Measurements from ENCODE around the gene PXMP2. TPM values are rescaled to one million over a fixed set of nuclear protein-coding genes. Genes with fewer than 3 reads are reported as not detected.

PXMP2 gene
- total RNA-seq: 24.4 and 24.6 TPM in 2 replicates

- H3K36me3 Mint-ChIP-seq (ENCODE audit: low read depth): peaks cover 22% of the 10 kb centered on the region
- H3K27me3 Mint-ChIP-seq: no peaks in the 10 kb centered on the region
- DNase-seq: peak; percentile 98
- H3K9me3 Mint-ChIP-seq: no peaks in the 10 kb centered on the region
- H3K27ac Mint-ChIP-seq: peak within 1 kb of the TSS; percentile 88
- H3K4me1 Mint-ChIP-seq: peaks cover 27% of the 10 kb centered on the region
- intact Hi-C loops (cut with micrococcal nuclease): loop anchor here (1.0 to 2.0 kb wide), 3 partner anchors 23 to 141 kb away; partner anchors contain the start of genes GOLGA3 and PGAM5
- peak within 1 kb of the TSS; percentile 85 for H3K4me3 Mint-ChIP-seq
Measured at GRCh38 chr12:132687211-132688164, at the start of gene PXMP2, which contains the start of gene POLE. Gene PXMP2 (plus strand): TSS chr12:132687587. CDS start chr12:132687671, 84 bp downstream. Gene POLE (minus strand): TSS chr12:132687342. CDS start chr12:132687315, 27 bp downstream.

- no peak overlapping the region for H3K27ac Mint-ChIP-seq
Measured at GRCh38 chr12:132637811-132638210, 49.6 kb upstream of the PXMP2 start.

GRCh38 chr12:132638541-132639408 lies 48.6 kb upstream of the PXMP2 start:
- peaks cover 57% of the 10 kb centered on the region for H3K36me3 Mint-ChIP-seq (ENCODE audit: low read depth)
- no peaks in the 10 kb centered on the region for H3K27me3 Mint-ChIP-seq
- DNase-seq: peak; percentile 69
- H3K27ac Mint-ChIP-seq: no peak overlapping the region
- H3K4me1 Mint-ChIP-seq: peaks cover 6% of the 10 kb centered on the region
- intact Hi-C loops (cut with micrococcal nuclease): no loop called here
- no peak overlapping the region for H3K4me3 Mint-ChIP-seq
- H3K9me3 Mint-ChIP-seq: no peaks in the 10 kb centered on the region

More at GRCh38 chr12:132637811-132638210, 49.6 kb upstream of the PXMP2 start:
- Mint-ChIP-seq H3K27me3 (no peaks in the 10 kb centered on the region), H3K9me3 (no peaks in the 10 kb centered on the region), H3K4me3 (no peak overlapping the region), H3K36me3 (ENCODE audit: low read depth) (peaks cover 64% of the 10 kb centered on the region), H3K4me1 (peaks cover 6% of the 10 kb centered on the region)
- DNase-seq: no peak
- intact Hi-C loops (cut with micrococcal nuclease): no loop called here

- H3K4me3 Mint-ChIP-seq: no peak overlapping the region
- H3K36me3 Mint-ChIP-seq (ENCODE audit: low read depth): peaks cover 53% of the 10 kb centered on the region
- no peak overlapping the region for H3K27ac Mint-ChIP-seq
- no peak for DNase-seq
- intact Hi-C loops (cut with micrococcal nuclease): no loop called here
- no peaks in the 10 kb centered on the region for H3K9me3 Mint-ChIP-seq
- peaks cover 6% of the 10 kb centered on the region for H3K4me1 Mint-ChIP-seq
- H3K27me3 Mint-ChIP-seq: no peaks in the 10 kb centered on the region
Measured at GRCh38 chr12:132639956-132640520, 47.3 kb upstream of the PXMP2 start.

- H3K4me1 Mint-ChIP-seq: peaks cover 6% of the 10 kb centered on the region
Measured at GRCh38 chr12:132640936-132641335, 46.5 kb upstream of the PXMP2 start.

DNA sequence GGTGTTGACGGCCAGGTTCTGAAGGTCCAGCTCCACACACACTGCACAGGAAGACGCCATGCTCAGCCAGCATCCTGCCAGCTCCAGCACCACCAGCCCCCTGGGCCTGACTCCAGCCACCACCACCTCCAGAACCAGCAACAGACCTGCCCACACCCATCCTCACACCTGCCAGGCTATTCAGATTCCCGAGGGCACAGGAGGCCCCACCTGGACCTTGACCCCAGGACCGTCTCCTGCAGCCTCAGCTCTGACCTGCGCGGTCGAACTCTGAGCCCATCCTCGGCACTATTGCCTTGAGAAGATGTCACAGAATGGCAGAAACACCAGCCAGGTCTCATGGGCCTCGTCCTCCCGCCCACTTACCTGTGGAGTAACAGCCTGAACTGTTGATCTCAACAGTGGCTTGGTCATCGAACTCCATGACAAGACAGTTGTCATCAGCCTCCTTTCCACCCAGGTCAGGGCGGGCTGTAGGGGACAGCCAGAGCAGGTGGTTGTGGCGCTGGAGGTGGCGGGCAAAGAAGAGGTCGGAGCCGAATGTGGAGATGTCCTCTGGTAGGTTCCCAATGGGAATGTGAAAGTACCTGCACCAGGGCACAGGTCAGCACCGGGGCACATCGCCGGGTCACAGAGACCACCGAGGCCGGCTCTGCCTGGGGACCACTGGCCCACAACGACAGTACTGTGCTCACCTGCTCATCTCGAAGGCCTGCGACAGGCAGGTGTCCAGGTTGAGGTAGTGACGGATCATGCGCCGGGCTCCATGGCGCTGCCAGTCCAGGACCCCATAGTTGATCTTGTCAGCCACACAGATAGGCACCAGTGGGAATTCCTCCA lies 45.4 kb upstream of the PXMP2 start:
- intact Hi-C loops (cut with micrococcal nuclease): no loop called here
- no peak for DNase-seq
- H3K4me3 Mint-ChIP-seq: no peak overlapping the region
- no peaks in the 10 kb centered on the region for H3K27me3 Mint-ChIP-seq
- H3K36me3 Mint-ChIP-seq (ENCODE audit: low read depth): peaks cover 50% of the 10 kb centered on the region
- no peak overlapping the region for H3K27ac Mint-ChIP-seq
- no peaks in the 10 kb centered on the region for H3K9me3 Mint-ChIP-seq
- peaks cover 6% of the 10 kb centered on the region for H3K4me1 Mint-ChIP-seq

More at GRCh38 chr12:132640936-132641335, 46.5 kb upstream of the PXMP2 start:
- no peak overlapping the region for H3K27ac Mint-ChIP-seq
- no peaks in the 10 kb centered on the region for H3K27me3 Mint-ChIP-seq
- no peak for DNase-seq
- H3K4me3 Mint-ChIP-seq: no peak overlapping the region
- H3K9me3 Mint-ChIP-seq: no peaks in the 10 kb centered on the region
- H3K36me3 Mint-ChIP-seq (ENCODE audit: low read depth): peaks cover 48% of the 10 kb centered on the region
- intact Hi-C loops (cut with micrococcal nuclease): no loop called here

DNA sequence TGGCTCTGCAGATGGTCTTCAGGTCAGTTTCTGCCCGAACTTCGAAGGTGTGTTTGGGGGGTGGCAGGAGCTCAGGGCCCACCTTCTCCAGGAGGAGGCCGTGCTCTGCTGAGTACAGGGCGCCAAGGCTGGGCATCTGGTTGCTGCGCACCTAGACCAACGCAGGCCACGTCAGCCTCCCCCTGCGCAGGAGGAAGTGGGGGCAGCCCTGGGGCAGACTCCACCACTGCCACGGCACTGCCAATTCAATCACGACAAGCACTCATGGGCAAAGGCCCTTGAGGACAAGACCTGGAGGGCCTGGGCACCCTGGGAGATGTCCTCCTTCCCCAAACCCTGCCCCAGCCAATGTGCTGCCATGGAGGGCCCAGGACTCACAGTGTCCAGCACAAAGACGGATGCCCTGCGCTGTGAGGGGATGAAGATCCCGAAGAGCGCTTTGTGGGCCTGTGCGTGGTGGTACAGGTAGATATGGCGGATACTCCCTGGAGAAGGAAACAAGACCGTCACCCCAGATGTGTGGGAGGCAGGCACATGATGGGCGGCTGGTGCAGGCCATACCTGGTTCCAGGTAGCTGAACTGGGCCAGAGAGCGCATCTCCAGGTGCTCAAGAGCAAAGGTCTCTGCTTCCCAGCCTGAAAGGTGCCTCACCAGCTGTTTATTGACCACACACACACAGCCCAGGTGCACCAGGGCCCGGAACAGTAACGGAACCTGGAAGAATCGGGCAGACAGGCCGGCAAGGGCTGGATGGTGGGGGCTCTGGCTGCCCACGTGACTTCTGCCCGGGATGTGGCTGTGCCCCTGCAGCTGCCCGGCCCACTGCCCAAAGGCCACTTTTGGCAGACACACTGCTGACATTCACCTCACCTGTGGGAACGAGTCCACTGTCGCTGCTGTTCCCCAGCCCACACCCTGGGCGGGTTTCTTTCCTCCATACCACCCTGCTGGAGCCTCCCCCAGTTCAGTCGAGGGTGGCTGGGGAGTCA lies 44.2 kb upstream of the PXMP2 start:
- Mint-ChIP-seq H3K4me3 (no peak overlapping the region), H3K27me3 (no peaks in the 10 kb centered on the region), H3K27ac (no peak overlapping the region), H3K9me3 (no peaks in the 10 kb centered on the region), H3K4me1 (peaks cover 1% of the 10 kb centered on the region), H3K36me3 (ENCODE audit: low read depth) (peaks cover 49% of the 10 kb centered on the region)
- intact Hi-C loops (cut with micrococcal nuclease): no loop called here
- no peak for DNase-seq

GRCh38 chr12:132646850-132647249 lies 40.5 kb upstream of the PXMP2 start:
- Mint-ChIP-seq H3K4me1 (peaks cover 1% of the 10 kb centered on the region), H3K4me3 (no peak overlapping the region), H3K27me3 (no peaks in the 10 kb centered on the region), H3K9me3 (no peaks in the 10 kb centered on the region), H3K36me3 (ENCODE audit: low read depth) (peaks cover 55% of the 10 kb centered on the region), H3K27ac (no peak overlapping the region)
- no peak for DNase-seq
- intact Hi-C loops (cut with micrococcal nuclease): no loop called here

DNA sequence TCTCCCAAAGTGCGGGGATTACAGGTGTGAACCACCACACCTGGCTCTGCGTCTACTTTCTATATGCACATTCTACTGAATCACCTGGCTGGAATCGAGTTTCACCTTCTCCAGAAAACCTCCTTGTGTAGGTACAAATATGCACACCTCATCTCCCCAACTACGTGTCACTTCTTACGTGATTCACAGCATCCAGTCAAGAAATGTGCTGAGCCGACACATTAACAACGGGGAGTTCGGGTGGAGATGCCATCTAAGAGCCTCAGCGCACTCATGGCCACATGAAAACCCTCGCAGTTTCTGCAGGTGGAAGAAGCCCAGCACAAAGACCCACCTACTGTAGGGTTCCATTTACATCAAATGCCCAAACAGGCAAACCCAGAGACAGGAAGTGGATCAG lies 39.5 kb upstream of the PXMP2 start:
- H3K4me1 Mint-ChIP-seq: peaks cover 1% of the 10 kb centered on the region
- no peak for DNase-seq
- H3K27ac Mint-ChIP-seq: no peak overlapping the region
- no peaks in the 10 kb centered on the region for H3K9me3 Mint-ChIP-seq
- no peak overlapping the region for H3K4me3 Mint-ChIP-seq
- no peaks in the 10 kb centered on the region for H3K27me3 Mint-ChIP-seq
- H3K36me3 Mint-ChIP-seq (ENCODE audit: low read depth): peaks cover 58% of the 10 kb centered on the region
- intact Hi-C loops (cut with micrococcal nuclease): no loop called here

- peaks cover 60% of the 10 kb centered on the region for H3K36me3 Mint-ChIP-seq (ENCODE audit: low read depth)
- H3K27me3 Mint-ChIP-seq: no peaks in the 10 kb centered on the region
- no peak for DNase-seq
- no peaks in the 10 kb centered on the region for H3K9me3 Mint-ChIP-seq
- intact Hi-C loops (cut with micrococcal nuclease): no loop called here
- H3K4me3 Mint-ChIP-seq: no peak overlapping the region
- H3K27ac Mint-ChIP-seq: no peak overlapping the region
- H3K4me1 Mint-ChIP-seq: peaks cover 1% of the 10 kb centered on the region
Measured at GRCh38 chr12:132648616-132649225, 38.7 kb upstream of the PXMP2 start.

GRCh38 chr12:132649226-132649945 lies 38.0 kb upstream of the PXMP2 start:
- Mint-ChIP-seq H3K9me3 (no peaks in the 10 kb centered on the region), H3K36me3 (ENCODE audit: low read depth) (peaks cover 59% of the 10 kb centered on the region), H3K27me3 (no peaks in the 10 kb centered on the region), H3K27ac (no peak overlapping the region), H3K4me3 (no peak overlapping the region), H3K4me1 (peaks cover 1% of the 10 kb centered on the region)
- intact Hi-C loops (cut with micrococcal nuclease): no loop called here
- DNase-seq: no peak

All from activated CD4-positive, alpha-beta T cell treated with anti-CD3 and anti-CD28 coated beads, Interleukin-2, amount 10 ng/mL, durations not matched to agents 24 days and 14 days (primary cell).